Keratinocyte (primary cell): ENCODE measurements around the gene ZZZ3.
"Not testable (repeated sequence)": the region's sequence is repeated elsewhere in the genome, so short reads cannot be mapped to it uniquely, and the experiment has no call there.

Experiments
- EZH2 ChIP-seq: IDR thresholded peaks from one replicate; pipeline ENCODE4 v1.6.1; 2012; ENCODE audit warnings: inconsistent platforms, mild to moderate bottlenecking, low read length, moderate library complexity
- TF ChIP-seq, protein P1 (sequence below), 3 experiments: IDR thresholded peaks in 1 of 3; conservative IDR thresholded peaks in 1 of 3; optimal IDR thresholded peaks in 1 of 3; 2 replicates in 2 of 3; 3 replicates in 1 of 3; pipeline versions ENCODE3 to v1.5.1; 2011; ENCODE audit warnings: low read length in 3 of 3, mild to moderate bottlenecking in 3 of 3, moderate library complexity in 2 of 3, control low read depth in 1 of 3, inconsistent platforms in 1 of 3; ENCODE audit not compliant: insufficient read depth in 2 of 3; ENCODE audit errors: extremely low read depth in 1 of 3

DNA sequence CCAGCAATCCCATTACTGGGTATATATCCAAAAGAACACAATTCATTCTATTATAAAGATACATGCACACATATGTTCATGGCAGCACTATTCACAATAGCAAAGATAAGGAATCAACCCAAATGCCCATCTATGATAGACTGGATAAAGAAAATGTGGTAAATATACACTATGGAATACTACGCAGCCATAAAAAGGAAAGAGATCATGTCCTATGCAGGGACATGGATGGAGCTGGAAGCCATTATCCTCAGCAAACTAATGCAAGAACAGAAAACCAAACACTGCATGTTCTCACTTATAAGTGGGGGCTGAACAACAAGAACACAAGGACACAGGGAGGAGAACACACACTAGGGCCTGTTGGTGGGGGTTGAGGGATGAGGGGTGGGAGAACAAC lies 17.2 kb upstream of the ZZZ3 start:
- TF ChIP-seq, protein P1, sequence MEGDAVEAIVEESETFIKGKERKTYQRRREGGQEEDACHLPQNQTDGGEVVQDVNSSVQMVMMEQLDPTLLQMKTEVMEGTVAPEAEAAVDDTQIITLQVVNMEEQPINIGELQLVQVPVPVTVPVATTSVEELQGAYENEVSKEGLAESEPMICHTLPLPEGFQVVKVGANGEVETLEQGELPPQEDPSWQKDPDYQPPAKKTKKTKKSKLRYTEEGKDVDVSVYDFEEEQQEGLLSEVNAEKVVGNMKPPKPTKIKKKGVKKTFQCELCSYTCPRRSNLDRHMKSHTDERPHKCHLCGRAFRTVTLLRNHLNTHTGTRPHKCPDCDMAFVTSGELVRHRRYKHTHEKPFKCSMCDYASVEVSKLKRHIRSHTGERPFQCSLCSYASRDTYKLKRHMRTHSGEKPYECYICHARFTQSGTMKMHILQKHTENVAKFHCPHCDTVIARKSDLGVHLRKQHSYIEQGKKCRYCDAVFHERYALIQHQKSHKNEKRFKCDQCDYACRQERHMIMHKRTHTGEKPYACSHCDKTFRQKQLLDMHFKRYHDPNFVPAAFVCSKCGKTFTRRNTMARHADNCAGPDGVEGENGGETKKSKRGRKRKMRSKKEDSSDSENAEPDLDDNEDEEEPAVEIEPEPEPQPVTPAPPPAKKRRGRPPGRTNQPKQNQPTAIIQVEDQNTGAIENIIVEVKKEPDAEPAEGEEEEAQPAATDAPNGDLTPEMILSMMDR (optimal IDR thresholded peaks at IDR 0.05 in 1 of 3, IDR thresholded peaks at IDR 0.05 in 1 of 3, conservative IDR thresholded peaks at IDR 0.05 in 1 of 3; ENCODE audit: extremely low read depth in 1 of 3, insufficient read depth in 2 of 3, low read length in 3 of 3) = not testable (repeated sequence)
- TF ChIP-seq EZH2 = not testable (repeated sequence)
